GM23338 (cell line): Measurements from ENCODE around the gene HRAS.

Source experiments
- CREB1 ChIP-seq: fragments of 250-450 bp; sonication (Bioruptor Pico); IDR thresholded peaks from 2 replicates; pipeline ENCODE4 v1.5.0; 2020; ENCODE audit warnings: low read depth, mild to moderate bottlenecking, moderate library complexity
- CTCF ChIP-seq, 2 experiments: fragments of 200-600 bp in 1 of 2; sonication (generic) in 1 of 2; conservative IDR thresholded peaks; 2 replicates each; pipeline versions ENCODE4 v1.5.1 to v1.6.1; 2016 to 2017; ENCODE audit warnings: antibody characterized with exemption in 2 of 2, low read depth in 2 of 2, mild to moderate bottlenecking in 2 of 2, moderate library complexity in 1 of 2
- EZH2 ChIP-seq: fragments of 200-600 bp; sonication (generic); IDR thresholded peaks from one replicate; pipeline ENCODE4 v1.8.0; 2017; ENCODE audit warnings: antibody characterized with exemption, mild to moderate bottlenecking, low read depth; ENCODE audit not compliant: unreplicated experiment
- EZH2phosphoT487 ChIP-seq: fragments of 200-600 bp; sonication (generic); IDR thresholded peaks from one replicate; pipeline ENCODE4 v1.8.1; 2018; ENCODE audit warnings: antibody characterized with exemption; ENCODE audit not compliant: unreplicated experiment
- JUNB ChIP-seq: IDR thresholded peaks from one replicate; pipeline ENCODE4 v1.6.1; 2016; ENCODE audit warnings: antibody characterized with exemption; ENCODE audit not compliant: unreplicated experiment
- POLR2AphosphoS5 ChIP-seq: IDR thresholded peaks from 2 replicates; pipeline ENCODE4 v1.6.1; 2016; ENCODE audit warnings: antibody characterized with exemption, low read depth
- REST ChIP-seq: IDR thresholded peaks from one replicate; pipeline ENCODE4 v1.6.1; 2018; ENCODE audit warnings: antibody characterized with exemption; ENCODE audit not compliant: unreplicated experiment
- STAT1 ChIP-seq: IDR thresholded peaks from one replicate; pipeline ENCODE4 v1.6.1; 2016; ENCODE audit warnings: antibody characterized with exemption; ENCODE audit not compliant: unreplicated experiment
- ZNF114 ChIP-seq: fragments of 250-450 bp; sonication (Bioruptor Pico); IDR thresholded peaks from 2 replicates; pipeline ENCODE4 v1.5.0; 2020; ENCODE audit warnings: mild to moderate bottlenecking, moderate library complexity
- ZNF331 ChIP-seq: fragments of 250-450 bp; sonication (Bioruptor Pico); IDR thresholded peaks from 2 replicates; pipeline ENCODE4 v1.5.0; 2020; ENCODE audit warnings: low read depth, mild to moderate bottlenecking, moderate library complexity
- TF ChIP-seq, protein P1 (sequence below): fragments of 250-450 bp; sonication (Bioruptor Pico); IDR thresholded peaks from 2 replicates; pipeline ENCODE4 v1.5.0; 2020; ENCODE audit warnings: mild to moderate bottlenecking, moderate library complexity
- TF ChIP-seq, protein P2 (sequence below): IDR thresholded peaks from 2 replicates; pipeline ENCODE4 v1.6.1; 2016; ENCODE audit warnings: antibody characterized with exemption

DNA sequence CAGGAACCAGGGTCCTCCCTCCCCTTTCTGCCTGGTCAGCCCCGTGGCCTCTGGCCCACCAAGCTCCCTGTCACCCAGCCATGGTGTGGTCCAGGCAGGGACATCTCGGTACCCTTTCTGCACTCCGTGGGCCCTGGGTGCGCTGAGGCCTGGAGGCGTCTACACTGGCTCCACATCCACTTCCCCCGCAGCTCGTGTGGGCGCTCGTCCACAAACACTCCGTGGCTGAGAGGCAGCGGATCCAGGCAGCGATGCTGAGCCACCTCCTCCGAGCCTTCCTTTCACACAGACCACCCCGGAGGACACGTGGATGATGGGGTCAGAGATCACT lies 44.5 kb downstream of the HRAS start:
- TF ChIP-seq CTCF (conservative IDR thresholded peaks at IDR 0.05; ENCODE audit: low read depth in 2 of 2) (no peak), EZH2 (no peak), POLR2AphosphoS5 (no peak), JUNB (no peak), EZH2phosphoT487 (no peak), CREB1 (CRISPR knock-in tag) (no peak), ZNF331 (CRISPR knock-in tag) (no peak), REST (no peak), STAT1 (no peak), ZNF114 (CRISPR knock-in tag) (no peak)
- TF ChIP-seq, protein P1, sequence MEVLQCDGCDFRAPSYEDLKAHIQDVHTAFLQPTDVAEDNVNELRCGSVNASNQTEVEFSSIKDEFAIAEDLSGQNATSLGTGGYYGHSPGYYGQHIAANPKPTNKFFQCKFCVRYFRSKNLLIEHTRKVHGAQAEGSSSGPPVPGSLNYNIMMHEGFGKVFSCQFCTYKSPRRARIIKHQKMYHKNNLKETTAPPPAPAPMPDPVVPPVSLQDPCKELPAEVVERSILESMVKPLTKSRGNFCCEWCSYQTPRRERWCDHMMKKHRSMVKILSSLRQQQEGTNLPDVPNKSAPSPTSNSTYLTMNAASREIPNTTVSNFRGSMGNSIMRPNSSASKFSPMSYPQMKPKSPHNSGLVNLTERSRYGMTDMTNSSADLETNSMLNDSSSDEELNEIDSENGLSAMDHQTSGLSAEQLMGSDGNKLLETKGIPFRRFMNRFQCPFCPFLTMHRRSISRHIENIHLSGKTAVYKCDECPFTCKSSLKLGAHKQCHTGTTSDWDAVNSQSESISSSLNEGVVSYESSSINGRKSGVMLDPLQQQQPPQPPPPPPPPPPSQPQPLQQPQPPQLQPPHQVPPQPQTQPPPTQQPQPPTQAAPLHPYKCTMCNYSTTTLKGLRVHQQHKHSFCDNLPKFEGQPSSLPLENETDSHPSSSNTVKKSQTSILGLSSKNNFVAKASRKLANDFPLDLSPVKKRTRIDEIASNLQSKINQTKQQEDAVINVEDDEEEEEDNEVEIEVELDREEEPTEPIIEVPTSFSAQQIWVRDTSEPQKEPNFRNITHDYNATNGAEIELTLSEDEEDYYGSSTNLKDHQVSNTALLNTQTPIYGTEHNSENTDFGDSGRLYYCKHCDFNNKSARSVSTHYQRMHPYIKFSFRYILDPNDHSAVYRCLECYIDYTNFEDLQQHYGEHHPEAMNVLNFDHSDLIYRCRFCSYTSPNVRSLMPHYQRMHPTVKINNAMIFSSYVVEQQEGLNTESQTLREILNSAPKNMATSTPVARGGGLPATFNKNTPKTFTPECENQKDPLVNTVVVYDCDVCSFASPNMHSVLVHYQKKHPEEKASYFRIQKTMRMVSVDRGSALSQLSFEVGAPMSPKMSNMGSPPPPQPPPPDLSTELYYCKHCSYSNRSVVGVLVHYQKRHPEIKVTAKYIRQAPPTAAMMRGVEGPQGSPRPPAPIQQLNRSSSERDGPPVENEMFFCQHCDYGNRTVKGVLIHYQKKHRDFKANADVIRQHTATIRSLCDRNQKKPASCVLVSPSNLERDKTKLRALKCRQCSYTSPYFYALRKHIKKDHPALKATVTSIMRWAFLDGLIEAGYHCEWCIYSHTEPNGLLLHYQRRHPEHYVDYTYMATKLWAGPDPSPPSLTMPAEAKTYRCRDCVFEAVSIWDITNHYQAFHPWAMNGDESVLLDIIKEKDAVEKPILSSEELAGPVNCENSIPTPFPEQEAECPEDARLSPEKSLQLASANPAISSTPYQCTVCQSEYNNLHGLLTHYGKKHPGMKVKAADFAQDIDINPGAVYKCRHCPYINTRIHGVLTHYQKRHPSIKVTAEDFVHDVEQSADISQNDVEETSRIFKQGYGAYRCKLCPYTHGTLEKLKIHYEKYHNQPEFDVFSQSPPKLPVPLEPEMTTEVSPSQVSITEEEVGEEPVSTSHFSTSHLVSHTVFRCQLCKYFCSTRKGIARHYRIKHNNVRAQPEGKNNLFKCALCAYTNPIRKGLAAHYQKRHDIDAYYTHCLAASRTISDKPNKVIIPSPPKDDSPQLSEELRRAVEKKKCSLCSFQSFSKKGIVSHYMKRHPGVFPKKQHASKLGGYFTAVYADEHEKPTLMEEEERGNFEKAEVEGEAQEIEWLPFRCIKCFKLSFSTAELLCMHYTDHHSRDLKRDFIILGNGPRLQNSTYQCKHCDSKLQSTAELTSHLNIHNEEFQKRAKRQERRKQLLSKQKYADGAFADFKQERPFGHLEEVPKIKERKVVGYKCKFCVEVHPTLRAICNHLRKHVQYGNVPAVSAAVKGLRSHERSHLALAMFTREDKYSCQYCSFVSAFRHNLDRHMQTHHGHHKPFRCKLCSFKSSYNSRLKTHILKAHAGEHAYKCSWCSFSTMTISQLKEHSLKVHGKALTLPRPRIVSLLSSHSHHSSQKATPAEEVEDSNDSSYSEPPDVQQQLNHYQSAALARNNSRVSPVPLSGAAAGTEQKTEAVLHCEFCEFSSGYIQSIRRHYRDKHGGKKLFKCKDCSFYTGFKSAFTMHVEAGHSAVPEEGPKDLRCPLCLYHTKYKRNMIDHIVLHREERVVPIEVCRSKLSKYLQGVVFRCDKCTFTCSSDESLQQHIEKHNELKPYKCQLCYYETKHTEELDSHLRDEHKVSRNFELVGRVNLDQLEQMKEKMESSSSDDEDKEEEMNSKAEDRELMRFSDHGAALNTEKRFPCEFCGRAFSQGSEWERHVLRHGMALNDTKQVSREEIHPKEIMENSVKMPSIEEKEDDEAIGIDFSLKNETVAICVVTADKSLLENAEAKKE (CRISPR knock-in tag), result no peak
- TF ChIP-seq, protein P2, sequence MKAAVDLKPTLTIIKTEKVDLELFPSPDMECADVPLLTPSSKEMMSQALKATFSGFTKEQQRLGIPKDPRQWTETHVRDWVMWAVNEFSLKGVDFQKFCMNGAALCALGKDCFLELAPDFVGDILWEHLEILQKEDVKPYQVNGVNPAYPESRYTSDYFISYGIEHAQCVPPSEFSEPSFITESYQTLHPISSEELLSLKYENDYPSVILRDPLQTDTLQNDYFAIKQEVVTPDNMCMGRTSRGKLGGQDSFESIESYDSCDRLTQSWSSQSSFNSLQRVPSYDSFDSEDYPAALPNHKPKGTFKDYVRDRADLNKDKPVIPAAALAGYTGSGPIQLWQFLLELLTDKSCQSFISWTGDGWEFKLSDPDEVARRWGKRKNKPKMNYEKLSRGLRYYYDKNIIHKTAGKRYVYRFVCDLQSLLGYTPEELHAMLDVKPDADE, result no peak
